ENCODE results near the gene MTMR4.

Gene MTMR4

DNA sequence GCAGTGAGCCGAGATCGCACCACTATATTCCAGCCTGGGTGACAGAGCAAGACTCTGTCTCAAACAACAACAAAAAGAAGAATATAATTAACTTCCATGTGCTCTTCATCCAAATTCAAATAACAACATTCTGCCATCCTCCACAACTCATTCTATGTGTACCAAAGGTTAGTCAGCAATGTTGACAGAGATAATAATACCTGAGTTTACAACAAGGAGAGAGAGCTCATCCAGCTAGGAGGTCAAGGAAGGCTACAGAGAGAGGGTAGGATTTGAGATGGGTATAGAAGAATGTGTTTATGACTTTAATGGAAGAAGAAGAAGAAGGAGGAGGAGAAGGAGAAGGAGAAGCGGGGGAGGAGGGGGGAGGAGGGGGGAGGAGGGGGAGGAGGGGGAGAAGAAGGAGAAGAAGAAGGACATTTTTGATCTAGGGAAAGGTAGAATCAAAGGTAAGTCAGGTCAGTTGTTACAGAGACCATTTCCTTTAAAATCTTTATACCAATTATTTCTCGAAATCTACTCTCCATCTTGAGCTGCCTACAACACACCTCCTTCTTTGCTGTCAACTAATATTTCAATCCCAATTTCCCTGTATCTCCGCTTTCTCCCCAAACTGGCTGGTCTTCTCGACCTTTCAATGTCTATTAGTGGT is 16.1 kb downstream of the MTMR4 start:
- WGBS, 2 donors (ENCODE audit: extremely low coverage in 2 of 2, insufficient read length in 2 of 2, insufficient replicate concordance in 1 of 2), result 100% methylated on average over 1 of the region's 6 CpGs; no CpG with 5 or more reads in 1 of the 2 donors
- Histone ChIP-seq H3K27me3 (ENCODE audit: control insufficient read depth in 3 of 3, insufficient read depth in 3 of 3, low read depth in 1 of 3, low read length in 3 of 3) (no peaks in the 10 kb centered on the region), H3K4me2 (ENCODE audit: insufficient read depth, low read length, poor library complexity, severe bottlenecking) (no peak overlapping the region), H3K4ac (ENCODE audit: low read length) (no peak overlapping the region), H2BK12ac (ENCODE audit: low read length) (no peak overlapping the region), H3K27ac (replicated peaks; ENCODE audit: low read length) (no peak overlapping the region), H2AK5ac (ENCODE audit: low read depth, low read length) (no peak overlapping the region), H2BK120ac (ENCODE audit: low read depth, low read length) (no peak overlapping the region), H3K4me1 (ENCODE audit: control insufficient read depth in 2 of 2, insufficient read depth in 1 of 2, low read depth in 1 of 2, low read length in 2 of 2) (no peaks in the 10 kb centered on the region), H3K79me1 (ENCODE audit: low read depth, low read length) (no peaks in the 10 kb centered on the region), H2AFZ (ENCODE audit: low read length) (no peak overlapping the region), H3K4me3 (ENCODE audit: low read length in 2 of 2) (no peak overlapping the region), H3K18ac (ENCODE audit: low read length) (no peak overlapping the region), H3K23ac (ENCODE audit: low read depth, low read length, poor library complexity) (no peak overlapping the region), H2BK15ac (ENCODE audit: low read length) (no peak overlapping the region), H3K9me3 (replicated peaks in 1 of 2; ENCODE audit: control insufficient read depth in 2 of 2, insufficient read depth in 1 of 2, low read depth in 1 of 2, low read length in 2 of 2) (no peaks in the 10 kb centered on the region), H3K9ac (ENCODE audit: low read depth, low read length, poor library complexity) (no peak overlapping the region), H2BK5ac (ENCODE audit: low read length) (no peak overlapping the region), H3K14ac (ENCODE audit: low read length) (no peak overlapping the region), H4K91ac (ENCODE audit: low read depth, low read length, poor library complexity) (no peak overlapping the region), H4K8ac (ENCODE audit: low read depth, low read length) (no peak overlapping the region), H3K36me3 (replicated peaks in 1 of 2; ENCODE audit: control insufficient read depth in 2 of 2, insufficient read depth in 2 of 2, low read length in 2 of 2) (peaks cover 29 to 95% of the 10 kb centered on the region in 2 donors)
- DNase-seq (ENCODE audit: low spot score), result no peak

DNA sequence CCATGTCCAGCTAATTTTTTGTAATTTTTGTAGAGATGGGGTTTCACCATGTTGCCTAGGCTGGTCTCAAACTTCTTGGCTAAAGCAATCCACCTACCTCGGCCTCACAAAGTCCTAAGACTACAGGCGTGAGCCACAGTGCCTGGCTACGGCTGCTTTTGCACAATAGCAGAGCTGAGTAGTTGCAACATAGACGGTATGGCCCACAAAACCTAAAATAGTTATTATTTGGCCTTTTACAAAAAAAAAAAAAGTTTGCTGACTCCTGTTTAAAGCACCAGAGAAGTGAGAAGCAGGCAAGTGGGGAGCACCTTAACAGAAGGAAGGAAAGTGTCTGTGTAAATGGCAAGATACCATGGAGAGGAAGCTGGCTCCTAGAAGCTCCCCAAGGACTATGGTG is 20.9 kb downstream of the MTMR4 start:
- Histone ChIP-seq H2BK15ac (ENCODE audit: low read length) (no peak overlapping the region), H3K18ac (ENCODE audit: low read length) (no peak overlapping the region), H3K4me1 (ENCODE audit: control insufficient read depth in 2 of 2, insufficient read depth in 1 of 2, low read depth in 1 of 2, low read length in 2 of 2) (no peaks in the 10 kb centered on the region), H4K8ac (ENCODE audit: low read depth, low read length) (no peak overlapping the region), H3K4me2 (ENCODE audit: insufficient read depth, low read length, poor library complexity, severe bottlenecking) (no peak overlapping the region), H2BK12ac (ENCODE audit: low read length) (no peak overlapping the region), H3K4ac (ENCODE audit: low read length) (no peak overlapping the region), H3K9ac (ENCODE audit: low read depth, low read length, poor library complexity) (no peak overlapping the region), H2BK5ac (ENCODE audit: low read length) (no peak overlapping the region), H3K14ac (ENCODE audit: low read length) (no peak overlapping the region), H3K4me3 (ENCODE audit: low read length in 2 of 2) (no peak overlapping the region), H3K27me3 (ENCODE audit: control insufficient read depth in 3 of 3, insufficient read depth in 3 of 3, low read depth in 1 of 3, low read length in 3 of 3) (no peaks in the 10 kb centered on the region), H2AFZ (ENCODE audit: low read length) (no peak overlapping the region), H2AK5ac (ENCODE audit: low read depth, low read length) (no peak overlapping the region), H3K27ac (replicated peaks; ENCODE audit: low read length) (no peak overlapping the region), H3K36me3 (replicated peaks in 1 of 2; ENCODE audit: control insufficient read depth in 2 of 2, insufficient read depth in 2 of 2, low read length in 2 of 2) (peaks cover 50 to 99% of the 10 kb centered on the region in 2 donors), H3K79me1 (ENCODE audit: low read depth, low read length) (no peaks in the 10 kb centered on the region), H4K91ac (ENCODE audit: low read depth, low read length, poor library complexity) (no peak overlapping the region), H3K23ac (ENCODE audit: low read depth, low read length, poor library complexity) (no peak overlapping the region), H2BK120ac (ENCODE audit: low read depth, low read length) (no peak overlapping the region), H3K9me3 (replicated peaks in 1 of 2; ENCODE audit: control insufficient read depth in 2 of 2, insufficient read depth in 1 of 2, low read depth in 1 of 2, low read length in 2 of 2) (peaks cover 0 to 2% of the 10 kb centered on the region in 2 donors)
- no CpG with 5 or more reads among the region's 4 CpGs for WGBS, 2 donors (ENCODE audit: extremely low coverage in 2 of 2, insufficient read length in 2 of 2, insufficient replicate concordance in 1 of 2)
- no peak for DNase-seq (ENCODE audit: low spot score)

DNA sequence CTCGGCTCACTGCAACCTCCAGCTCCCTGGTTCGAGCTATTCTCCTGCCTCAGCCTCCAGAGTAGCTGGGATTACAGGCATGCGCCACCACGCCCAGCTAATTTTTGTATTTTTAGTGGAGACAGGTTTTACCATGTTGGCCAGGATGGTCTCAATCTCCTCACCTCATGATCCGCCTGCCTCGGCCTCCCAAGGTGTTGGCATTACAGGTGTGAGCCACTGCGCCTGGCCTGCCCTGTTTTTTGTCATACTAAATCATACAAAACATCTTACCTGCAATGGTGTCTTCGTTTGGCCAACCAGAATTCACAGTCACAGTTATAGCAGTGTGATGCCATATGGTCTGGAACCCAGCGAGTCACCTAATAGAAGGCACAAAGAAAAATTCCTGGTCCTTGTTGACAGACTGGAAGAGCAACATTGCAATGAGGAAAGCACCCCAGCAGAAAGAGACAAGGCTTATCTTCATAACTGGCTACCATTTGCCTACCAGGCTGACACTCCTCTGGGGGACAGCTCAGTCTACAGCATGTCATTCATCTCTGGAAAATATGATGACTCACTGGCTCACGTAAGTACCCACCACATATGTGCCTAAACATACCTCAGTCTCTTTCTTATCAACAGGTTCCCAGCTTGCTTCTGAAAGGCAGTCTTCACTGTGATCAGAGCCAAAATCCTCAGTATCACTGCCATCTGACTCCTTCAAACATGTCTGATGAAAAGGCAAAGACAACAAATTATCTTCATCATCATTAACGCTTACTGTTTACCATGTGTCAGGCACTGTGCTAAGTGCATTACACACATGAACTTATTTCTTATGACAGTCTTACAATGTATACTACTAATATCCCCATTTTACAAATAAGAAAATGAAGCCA is 22.0 kb downstream of the MTMR4 start:
- no peak overlapping the region for H2BK12ac ChIP-seq (ENCODE audit: low read length)
- no peak overlapping the region for H2BK5ac ChIP-seq (ENCODE audit: low read length)
- no peaks in the 10 kb centered on the region for H3K79me1 ChIP-seq (ENCODE audit: low read depth, low read length)
- peaks cover 0 to 2% of the 10 kb centered on the region in 2 donors for H3K9me3 ChIP-seq (replicated peaks in 1 of 2; ENCODE audit: control insufficient read depth in 2 of 2, insufficient read depth in 1 of 2, low read depth in 1 of 2, low read length in 2 of 2)
- H3K27ac ChIP-seq (replicated peaks; ENCODE audit: low read length), result no peak overlapping the region
- H3K14ac ChIP-seq (ENCODE audit: low read length), result no peak overlapping the region
- H2AFZ ChIP-seq (ENCODE audit: low read length), result no peak overlapping the region
- H3K36me3 ChIP-seq (replicated peaks in 1 of 2; ENCODE audit: control insufficient read depth in 2 of 2, insufficient read depth in 2 of 2, low read length in 2 of 2), result peaks cover 51 to 90% of the 10 kb centered on the region in 2 donors
- no peak overlapping the region for H3K4ac ChIP-seq (ENCODE audit: low read length)
- H3K4me3 ChIP-seq (ENCODE audit: low read length in 2 of 2), result no peak overlapping the region
- no peak overlapping the region for H2BK120ac ChIP-seq (ENCODE audit: low read depth, low read length)
- H3K18ac ChIP-seq (ENCODE audit: low read length), result no peak overlapping the region
- H3K4me1 ChIP-seq (ENCODE audit: control insufficient read depth in 2 of 2, insufficient read depth in 1 of 2, low read depth in 1 of 2, low read length in 2 of 2), result no peaks in the 10 kb centered on the region
- no peak overlapping the region for H3K4me2 ChIP-seq (ENCODE audit: insufficient read depth, low read length, poor library complexity, severe bottlenecking)
- H2BK15ac ChIP-seq (ENCODE audit: low read length), result no peak overlapping the region
- H3K23ac ChIP-seq (ENCODE audit: low read depth, low read length, poor library complexity), result no peak overlapping the region
- H3K9ac ChIP-seq (ENCODE audit: low read depth, low read length, poor library complexity), result no peak overlapping the region
- no peak overlapping the region for H2AK5ac ChIP-seq (ENCODE audit: low read depth, low read length)
- no peak for DNase-seq (ENCODE audit: low spot score)
- no peaks in the 10 kb centered on the region for H3K27me3 ChIP-seq (ENCODE audit: control insufficient read depth in 3 of 3, insufficient read depth in 3 of 3, low read depth in 1 of 3, low read length in 3 of 3)
- WGBS, 2 donors (ENCODE audit: extremely low coverage in 2 of 2, insufficient read length in 2 of 2, insufficient replicate concordance in 1 of 2), result no CpG with 5 or more reads among the region's 11 CpGs
- no peak overlapping the region for H4K91ac ChIP-seq (ENCODE audit: low read depth, low read length, poor library complexity)
- no peak overlapping the region for H4K8ac ChIP-seq (ENCODE audit: low read depth, low read length)

DNA sequence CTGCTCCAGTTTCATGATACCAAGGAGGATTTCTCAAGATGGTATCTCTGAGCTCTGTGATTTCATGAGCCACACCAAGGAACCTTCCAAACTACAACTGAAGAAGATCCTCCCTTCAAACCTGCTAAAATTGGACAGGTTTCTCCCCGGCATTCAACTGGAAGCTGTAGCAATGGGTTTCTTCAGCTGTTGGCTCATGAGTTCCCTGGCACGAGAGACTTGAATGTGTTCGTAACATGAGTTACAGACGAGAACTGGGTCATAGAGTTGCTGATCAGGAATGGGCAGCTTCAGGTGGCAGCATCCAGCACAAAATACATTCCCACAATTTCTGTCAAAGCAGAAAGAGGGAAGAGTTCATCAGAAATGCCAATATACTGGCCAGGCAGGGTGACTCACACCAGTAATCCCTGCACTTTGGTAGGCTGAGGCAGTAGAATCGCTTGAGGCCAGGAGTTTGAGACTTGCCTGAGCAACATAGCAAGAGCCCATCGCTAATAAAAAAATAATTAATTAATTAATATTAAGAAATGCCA is 22.9 kb downstream of the MTMR4 start:
- no peak for DNase-seq (ENCODE audit: low spot score)
- Histone ChIP-seq H3K79me1 (ENCODE audit: low read depth, low read length) (no peaks in the 10 kb centered on the region), H3K9ac (ENCODE audit: low read depth, low read length, poor library complexity) (no peak overlapping the region), H4K8ac (ENCODE audit: low read depth, low read length) (no peak overlapping the region), H2AFZ (ENCODE audit: low read length) (no peak overlapping the region), H3K27ac (replicated peaks; ENCODE audit: low read length) (no peak overlapping the region), H2AK5ac (ENCODE audit: low read depth, low read length) (no peak overlapping the region), H2BK12ac (ENCODE audit: low read length) (no peak overlapping the region), H3K27me3 (ENCODE audit: control insufficient read depth in 3 of 3, insufficient read depth in 3 of 3, low read depth in 1 of 3, low read length in 3 of 3) (no peaks in the 10 kb centered on the region), H3K4me2 (ENCODE audit: insufficient read depth, low read length, poor library complexity, severe bottlenecking) (no peak overlapping the region), H3K4me1 (ENCODE audit: control insufficient read depth in 2 of 2, insufficient read depth in 1 of 2, low read depth in 1 of 2, low read length in 2 of 2) (no peaks in the 10 kb centered on the region), H2BK15ac (ENCODE audit: low read length) (no peak overlapping the region), H2BK5ac (ENCODE audit: low read length) (no peak overlapping the region), H3K14ac (ENCODE audit: low read length) (no peak overlapping the region), H3K4me3 (ENCODE audit: low read length in 2 of 2) (no peak overlapping the region), H2BK120ac (ENCODE audit: low read depth, low read length) (no peak overlapping the region), H3K23ac (ENCODE audit: low read depth, low read length, poor library complexity) (no peak overlapping the region), H3K18ac (ENCODE audit: low read length) (no peak overlapping the region), H4K91ac (ENCODE audit: low read depth, low read length, poor library complexity) (no peak overlapping the region), H3K36me3 (replicated peaks in 1 of 2; ENCODE audit: control insufficient read depth in 2 of 2, insufficient read depth in 2 of 2, low read length in 2 of 2) (peaks cover 51 to 81% of the 10 kb centered on the region in 2 donors), H3K4ac (ENCODE audit: low read length) (no peak overlapping the region), H3K9me3 (replicated peaks in 1 of 2; ENCODE audit: control insufficient read depth in 2 of 2, insufficient read depth in 1 of 2, low read depth in 1 of 2, low read length in 2 of 2) (peaks cover 0 to 2% of the 10 kb centered on the region in 2 donors)
- no CpG with 5 or more reads among the region's 6 CpGs for WGBS, 2 donors (ENCODE audit: extremely low coverage in 2 of 2, insufficient read length in 2 of 2, insufficient replicate concordance in 1 of 2)
